Measurements from ENCODE around the gene PCED1B. TPM values are rescaled to one million over a fixed set of nuclear protein-coding genes. Genes with fewer than 3 reads are reported as not detected.
"Not testable (repeated sequence)": the region's sequence is repeated elsewhere in the genome, so short reads cannot be mapped to it uniquely, and the experiment has no call there.

Gene PCED1B
- total RNA-seq, 2 experiments from 2014 or later, result 57.1 to 62.2 TPM

DNA sequence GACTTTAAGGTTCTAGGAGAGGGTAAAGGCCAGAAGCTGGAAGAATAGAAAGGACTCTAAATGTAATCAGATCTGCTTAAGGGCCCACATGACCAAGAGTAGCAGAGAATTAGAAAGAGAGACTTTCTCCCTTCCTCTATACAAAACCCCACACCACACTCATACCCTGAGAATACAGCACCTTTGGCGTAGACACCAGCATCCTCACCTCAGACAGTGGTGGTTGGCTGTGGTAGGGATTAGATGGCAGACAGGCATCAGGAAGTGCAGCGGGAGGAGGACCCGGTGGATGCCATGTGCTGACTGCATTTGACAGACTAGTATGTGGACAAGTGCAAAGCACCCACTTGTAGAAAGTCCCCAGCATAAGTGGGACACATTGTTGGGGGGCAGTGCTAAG lies 98.6 kb downstream of the PCED1B start:
- POLR2A ChIA-PET, result no interaction called here
- Mint-ChIP-seq H3K9me3 (no peaks in the 10 kb centered on the region), H3K27me3 (no peaks in the 10 kb centered on the region), H3K36me3 (ENCODE audit: low read depth) (peaks cover 25% of the 10 kb centered on the region), H3K4me1 (no peaks in the 10 kb centered on the region), H3K27ac (no peak overlapping the region), H3K4me3 (no peak overlapping the region)
- no peak for DNase-seq
- CTCF ChIA-PET, result no interaction called here

DNA sequence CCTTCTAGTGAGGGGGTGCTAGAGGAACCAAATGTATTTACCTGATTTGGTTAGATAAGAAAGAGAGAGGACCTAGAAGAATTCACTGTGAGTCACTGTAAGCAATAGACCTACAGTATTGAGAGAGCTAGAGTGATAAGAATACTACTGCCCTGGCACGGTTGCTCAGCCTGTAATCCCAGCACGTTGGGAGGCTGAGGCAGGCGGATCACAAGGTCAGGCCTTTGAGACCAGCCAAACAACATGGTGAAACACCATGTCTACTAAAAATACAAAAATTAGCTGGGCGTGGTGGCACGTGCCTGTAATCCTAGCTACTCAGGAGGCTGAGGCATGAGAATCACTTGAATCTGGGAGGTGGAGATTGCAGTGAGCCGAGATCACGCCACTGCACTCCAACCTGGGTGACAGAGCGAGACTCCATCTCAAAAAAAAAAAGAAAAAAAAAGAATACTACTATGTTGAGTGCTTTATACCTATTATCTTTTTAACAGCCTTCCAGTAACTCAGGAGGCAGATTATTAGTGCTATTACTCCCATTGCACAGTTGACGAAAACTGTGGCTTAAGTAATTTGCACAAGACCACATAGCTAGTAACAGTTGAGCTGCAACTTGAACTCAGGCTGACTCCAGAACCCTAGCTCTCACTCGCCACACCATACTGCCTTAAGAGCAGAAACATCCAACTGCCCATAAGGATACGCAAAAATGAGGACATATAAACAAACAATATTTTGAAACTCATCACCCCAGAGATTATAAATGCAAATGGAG lies 102.9 kb downstream of the PCED1B start:
- H3K9me3 Mint-ChIP-seq, H3K27ac Mint-ChIP-seq, H3K4me1 Mint-ChIP-seq, DNase-seq, H3K4me3 Mint-ChIP-seq, H3K27me3 Mint-ChIP-seq: not testable (repeated sequence)
- CTCF ChIA-PET, result interaction anchor here (0.7 to 1.7 kb wide), 4 partner anchors 11 to 216 kb away, joined by 3 to 6 read pairs (median 3); no protein-coding TSS in a partner anchor
- H3K36me3 Mint-ChIP-seq (ENCODE audit: low read depth), result peaks cover 21% of the 10 kb centered on the region
- POLR2A ChIA-PET, result interaction anchor here (0.6 kb wide), 1 partner anchor 200 kb away, joined by 3 read pairs; no protein-coding TSS in a partner anchor

DNA sequence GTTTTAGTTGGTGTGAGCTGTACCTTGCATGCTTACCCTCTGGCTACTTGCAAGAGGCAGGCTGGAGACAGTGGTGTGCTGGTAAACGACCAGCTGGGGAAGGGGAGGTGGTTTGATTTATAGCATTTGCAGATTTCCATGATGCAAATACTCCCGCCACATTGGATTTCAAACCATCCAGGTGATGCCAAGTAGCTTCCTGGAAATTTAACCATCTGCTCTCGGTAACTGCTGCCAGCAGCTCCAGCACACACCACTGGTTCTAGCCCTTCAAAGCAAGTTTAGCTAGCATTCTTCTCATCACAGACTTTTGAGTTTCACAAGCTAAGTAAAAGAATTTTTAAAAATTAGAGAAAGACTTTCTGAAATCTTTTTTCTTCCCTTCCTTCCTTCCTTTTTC lies 104.8 kb downstream of the PCED1B start:
- Mint-ChIP-seq H3K36me3 (ENCODE audit: low read depth) (peaks cover 30% of the 10 kb centered on the region), H3K27ac (no peak overlapping the region), H3K9me3 (no peaks in the 10 kb centered on the region), H3K4me3 (no peak overlapping the region), H3K4me1 (peaks cover 10% of the 10 kb centered on the region), H3K27me3 (no peaks in the 10 kb centered on the region)
- POLR2A ChIA-PET, result no interaction called here
- CTCF ChIA-PET, result interaction anchor here (0.9 kb wide), 2 partner anchors 113 to 213 kb away, joined by 3 to 4 read pairs; no protein-coding TSS in a partner anchor
- no peak for DNase-seq

DNA sequence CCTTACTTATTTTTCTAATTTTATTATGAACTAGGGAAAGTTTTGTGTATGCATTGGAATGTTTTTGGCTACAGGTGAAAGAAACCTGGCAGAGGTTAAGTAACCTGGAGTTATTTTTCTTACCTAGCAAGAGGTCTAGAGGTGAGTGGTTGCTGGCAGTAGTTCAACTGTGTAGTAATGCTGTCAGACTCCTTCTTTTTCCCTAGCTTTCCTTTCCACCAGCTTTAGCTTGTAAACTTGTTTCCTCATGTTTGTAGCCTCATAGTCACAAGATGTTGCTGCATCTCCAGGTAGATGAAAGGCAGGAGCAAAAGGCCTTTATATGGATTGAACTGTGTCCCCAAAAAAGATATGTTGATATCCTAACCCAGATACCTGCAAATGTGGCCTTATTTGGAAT lies 105.4 kb downstream of the PCED1B start:
- ChIA-PET POLR2A (no interaction called here), CTCF (interaction anchor here (0.9 kb wide), 2 partner anchors 114 to 213 kb away, joined by 3 to 4 read pairs; no protein-coding TSS in a partner anchor)
- Mint-ChIP-seq H3K27ac (no peak overlapping the region), H3K36me3 (ENCODE audit: low read depth) (peaks cover 35% of the 10 kb centered on the region), H3K27me3 (no peaks in the 10 kb centered on the region), H3K4me3 (no peak overlapping the region), H3K4me1 (peaks cover 15% of the 10 kb centered on the region), H3K9me3 (no peaks in the 10 kb centered on the region)
- no peak for DNase-seq

DNA sequence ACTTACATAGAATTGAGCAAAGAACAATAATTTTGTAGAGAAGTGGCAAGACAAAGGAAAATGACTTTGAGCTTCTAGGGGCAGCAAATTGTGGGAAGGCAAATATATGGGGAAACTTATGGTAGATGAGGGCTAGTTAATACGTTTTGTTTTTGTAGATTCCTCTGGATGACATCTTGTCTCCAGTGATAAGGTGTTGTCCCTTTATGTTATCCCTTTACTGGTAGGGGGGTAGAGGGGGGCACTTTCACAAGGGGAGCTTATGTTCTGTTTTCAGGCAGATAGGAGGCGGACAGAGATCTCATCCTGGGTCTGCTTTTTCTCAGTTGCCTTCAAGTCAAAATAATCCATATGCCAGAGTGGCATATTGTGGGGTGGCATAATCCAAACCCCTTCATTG lies 106.8 kb downstream of the PCED1B start:
- ChIA-PET POLR2A (interaction anchor here (0.8 to 1.0 kb wide), 2 partner anchors 20 to 116 kb away, joined by 3 read pairs; no protein-coding TSS in a partner anchor), CTCF (interaction anchor here (0.7 to 1.4 kb wide), 3 partner anchors 21 to 211 kb away, joined by 3 to 4 read pairs (median 3); no protein-coding TSS in a partner anchor)
- no peak overlapping the region for H3K27ac Mint-ChIP-seq
- DNase-seq, result no peak
- no peak overlapping the region for H3K4me3 Mint-ChIP-seq
- no peaks in the 10 kb centered on the region for H3K27me3 Mint-ChIP-seq
- no peaks in the 10 kb centered on the region for H3K9me3 Mint-ChIP-seq
- H3K4me1 Mint-ChIP-seq, result peaks cover 29% of the 10 kb centered on the region
- peaks cover 36% of the 10 kb centered on the region for H3K36me3 Mint-ChIP-seq (ENCODE audit: low read depth)

GRCh38 chr12:47188576-47189441 lies 109.4 kb downstream of the PCED1B start:
- H3K4me3 Mint-ChIP-seq, result no peak overlapping the region
- no peak overlapping the region for H3K27ac Mint-ChIP-seq
- no peaks in the 10 kb centered on the region for H3K9me3 Mint-ChIP-seq
- H3K36me3 Mint-ChIP-seq (ENCODE audit: low read depth), result peaks cover 39% of the 10 kb centered on the region
- DNase-seq, result no peak
- ChIA-PET POLR2A (interaction anchor here (1.2 to 2.0 kb wide), 2 partner anchors 30 to 108 kb away, joined by 3 to 5 read pairs; no protein-coding TSS in a partner anchor), CTCF (interaction anchor here (1.8 kb wide), 1 partner anchor 209 kb away, joined by 6 read pairs; no protein-coding TSS in a partner anchor)
- peaks cover 55% of the 10 kb centered on the region for H3K4me1 Mint-ChIP-seq
- H3K27me3 Mint-ChIP-seq, result no peaks in the 10 kb centered on the region

DNA sequence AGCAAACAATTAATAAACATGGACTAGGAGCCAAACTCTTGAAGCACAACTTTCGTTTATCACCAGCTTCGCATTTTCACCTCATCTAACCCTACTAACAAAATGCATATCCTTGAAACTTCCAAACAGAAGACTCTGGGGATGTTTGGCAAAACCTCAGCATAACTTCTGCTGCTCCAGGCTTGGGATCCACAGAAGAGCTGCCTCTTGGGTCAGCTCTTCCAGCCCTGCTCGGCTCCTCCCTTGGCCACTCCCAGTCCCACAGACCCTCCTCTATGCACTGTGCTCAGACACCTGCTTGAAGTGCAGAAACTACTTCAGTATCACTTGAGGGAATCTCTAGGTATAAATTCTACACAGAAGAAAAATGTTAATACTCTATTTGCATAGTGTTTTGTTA lies 110.3 kb downstream of the PCED1B start:
- Mint-ChIP-seq H3K36me3 (ENCODE audit: low read depth) (peaks cover 39% of the 10 kb centered on the region), H3K27me3 (no peaks in the 10 kb centered on the region), H3K4me3 (no peak overlapping the region), H3K27ac (no peak overlapping the region), H3K4me1 (peaks cover 63% of the 10 kb centered on the region), H3K9me3 (no peaks in the 10 kb centered on the region)
- ChIA-PET POLR2A (interaction anchor here (1.2 to 2.0 kb wide), 2 partner anchors 29 to 109 kb away, joined by 3 to 5 read pairs; no protein-coding TSS in a partner anchor), CTCF (no interaction called here)
- no peak for DNase-seq

DNA sequence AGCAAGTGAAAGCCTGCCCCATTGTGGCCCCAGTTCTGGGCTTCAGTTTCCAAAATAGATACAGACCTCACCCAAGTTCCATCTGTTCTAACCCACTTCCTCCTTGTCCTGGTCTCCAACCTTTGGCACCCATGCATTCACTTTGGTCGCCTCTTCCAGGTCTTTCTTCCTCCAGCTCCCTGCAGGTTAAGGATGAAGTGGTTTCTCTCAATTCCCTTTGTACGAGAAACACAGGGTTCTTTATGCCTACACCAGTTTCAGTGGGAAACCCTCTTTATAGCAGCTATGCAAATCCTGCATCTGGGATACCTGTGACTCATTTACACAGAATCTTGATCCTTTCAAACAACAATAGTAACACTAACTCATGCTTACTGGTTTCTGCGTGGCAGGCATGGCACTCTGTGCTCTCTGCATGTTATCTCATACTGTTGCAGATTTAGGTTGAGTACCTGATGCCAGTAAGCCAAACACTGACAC lies 110.9 kb downstream of the PCED1B start:
- CTCF ChIA-PET, result no interaction called here
- H3K36me3 Mint-ChIP-seq (ENCODE audit: low read depth), result peaks cover 34% of the 10 kb centered on the region
- H3K27ac Mint-ChIP-seq, result peak overlapping the region; percentile 9
- H3K4me1 Mint-ChIP-seq, result peaks cover 63% of the 10 kb centered on the region
- no peak for DNase-seq
- H3K4me3 Mint-ChIP-seq, result no peak overlapping the region
- H3K27me3 Mint-ChIP-seq, result no peaks in the 10 kb centered on the region
- no peaks in the 10 kb centered on the region for H3K9me3 Mint-ChIP-seq
- POLR2A ChIA-PET, result interaction anchor here (2.0 kb wide), 1 partner anchor 28 kb away, joined by 5 read pairs; no protein-coding TSS in a partner anchor

GRCh38 chr12:47190905-47191304 lies 111.5 kb downstream of the PCED1B start:
- no peak overlapping the region for H3K4me3 Mint-ChIP-seq
- H3K27me3 Mint-ChIP-seq, result no peaks in the 10 kb centered on the region
- H3K9me3 Mint-ChIP-seq, result no peaks in the 10 kb centered on the region
- H3K27ac Mint-ChIP-seq, result no peak overlapping the region
- CTCF ChIA-PET, result no interaction called here
- no peak for DNase-seq
- H3K36me3 Mint-ChIP-seq (ENCODE audit: low read depth), result peaks cover 34% of the 10 kb centered on the region
- POLR2A ChIA-PET, result interaction anchor here (0.7 to 4.9 kb wide), 5 partner anchors 10 to 98 kb away, joined by 4 to 91 read pairs (median 24); no protein-coding TSS in a partner anchor
- peaks cover 64% of the 10 kb centered on the region for H3K4me1 Mint-ChIP-seq

- POLR2A ChIA-PET, result interaction anchor here (0.8 to 4.9 kb wide), 12 partner anchors 10 to 206 kb away, joined by 3 to 91 read pairs (median 8); partner anchors contain the start of genes AMIGO2 and PCED1B
- CTCF ChIA-PET, result interaction anchor here (0.6 to 5.1 kb wide), 10 partner anchors 10 to 670 kb away, joined by 3 to 41 read pairs (median 4); partner anchors contain the start of genes AMIGO2 and PCED1B
- Mint-ChIP-seq H3K36me3 (ENCODE audit: low read depth) (peaks cover 30% of the 10 kb centered on the region), H3K4me1 (peaks cover 64% of the 10 kb centered on the region), H3K9me3 (no peaks in the 10 kb centered on the region), H3K27me3 (no peaks in the 10 kb centered on the region), H3K27ac (peak overlapping the region; percentile 51), H3K4me3 (peak overlapping the region; percentile 48)
- no peak for DNase-seq
Observed at GRCh38 chr12:47192051-47192450, 112.6 kb downstream of the PCED1B start.

DNA sequence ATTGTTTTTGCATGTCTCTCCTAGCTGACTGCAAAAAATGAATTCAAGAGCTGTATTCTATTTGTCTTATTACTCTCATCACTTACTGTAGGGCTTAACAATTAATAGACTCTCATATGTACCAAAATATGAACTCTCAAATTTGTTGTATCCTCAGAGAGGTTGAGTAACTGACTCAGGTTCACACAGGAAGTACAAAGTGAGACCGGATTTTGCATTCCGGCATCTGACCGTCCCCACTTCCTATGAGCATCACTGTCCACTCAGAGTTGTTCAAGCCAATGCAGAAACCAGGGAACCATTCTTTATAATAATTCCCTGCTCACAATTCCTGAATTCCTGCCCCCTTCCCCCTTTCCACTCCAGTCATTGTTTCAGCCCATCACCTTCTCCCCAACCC lies 113.6 kb downstream of the PCED1B start:
- Mint-ChIP-seq H3K4me1 (peaks cover 62% of the 10 kb centered on the region), H3K4me3 (peak overlapping the region; percentile 25), H3K27me3 (no peaks in the 10 kb centered on the region), H3K36me3 (ENCODE audit: low read depth) (peaks cover 30% of the 10 kb centered on the region), H3K9me3 (no peaks in the 10 kb centered on the region), H3K27ac (peak overlapping the region; percentile 84)
- DNase-seq, result peak; percentile 50
- CTCF ChIA-PET, result interaction anchor here (0.6 to 5.1 kb wide), 16 partner anchors 9 to 205 kb away, joined by 3 to 41 read pairs (median 4); partner anchors contain the start of genes AMIGO2 and PCED1B
- POLR2A ChIA-PET, result interaction anchor here (0.8 to 4.9 kb wide), 14 partner anchors 9 to 205 kb away, joined by 3 to 91 read pairs (median 8); partner anchors contain the start of genes AMIGO2 and PCED1B

GRCh38 chr12:47194501-47194900 lies 115.1 kb downstream of the PCED1B start:
- Mint-ChIP-seq H3K27me3 (no peaks in the 10 kb centered on the region), H3K27ac (peak overlapping the region; percentile 84), H3K36me3 (ENCODE audit: low read depth) (peaks cover 25% of the 10 kb centered on the region), H3K4me1 (peaks cover 56% of the 10 kb centered on the region), H3K9me3 (no peaks in the 10 kb centered on the region), H3K4me3 (no peak overlapping the region)
- ChIA-PET CTCF (interaction anchor here (0.7 to 5.1 kb wide), 12 partner anchors 8 to 1069 kb away, joined by 3 to 41 read pairs (median 5); partner anchors contain the start of genes AMIGO2 and PCED1B), POLR2A (interaction anchor here (2.2 to 4.9 kb wide), 4 partner anchors 14 to 167 kb away, joined by 9 to 91 read pairs (median 36); no protein-coding TSS in a partner anchor)
- DNase-seq, result no peak
